Neural cell (in vitro differentiated cells): Measurements from ENCODE around the gene SV2A. TPM values are rescaled to one million over a fixed set of nuclear protein-coding genes. Genes with fewer than 3 reads are reported as not detected.
"Not testable (repeated sequence)": the region's sequence is repeated elsewhere in the genome, so short reads cannot be mapped to it uniquely, and the experiment has no call there.

Experiments
- H2AFZ ChIP-seq: fragments of 200-600, 300-800 bp; sonication (generic), shearing (Covaris generic); 2 replicates; pipeline ENCODE4 v1.6.0; 2014; ENCODE audit warnings: low read depth, mild to moderate bottlenecking, antibody characterized with exemption, low read length, moderate library complexity
- H3F3A ChIP-seq: fragments of 200-600 bp; shearing (Covaris generic); 2 replicates; pipeline ENCODE4 v1.6.1; 2016; ENCODE audit warnings: mild to moderate bottlenecking, moderate library complexity, mixed read lengths, antibody characterized with exemption, low read length; ENCODE audit not compliant: insufficient read depth, poor library complexity, severe bottlenecking
- H3K27ac ChIP-seq: fragments of 200-600, 300-800 bp; sonication (generic), shearing (Covaris generic); 2 replicates; pipeline ENCODE4 v1.5.1; 2014; ENCODE audit warnings: mild to moderate bottlenecking, low read length, moderate library complexity
- H3K27me3 ChIP-seq: fragments of 300-800, 200-600 bp; sonication (generic), shearing (Covaris generic); 2 replicates; pipeline ENCODE4 v1.6.0; 2014; ENCODE audit warnings: mild to moderate bottlenecking, low read depth, low read length, moderate library complexity; ENCODE audit not compliant: insufficient read depth
- H3K36me3 ChIP-seq: fragments of 300-800, 200-600 bp; sonication (generic), shearing (Covaris generic); 2 replicates; pipeline ENCODE4 v1.5.1; 2014; ENCODE audit warnings: mild to moderate bottlenecking, antibody characterized with exemption, low read length, moderate library complexity; ENCODE audit not compliant: insufficient read depth
- H3K4me2 ChIP-seq: fragments of 300-800, 200-600 bp; sonication (generic), shearing (Covaris generic); 2 replicates; pipeline ENCODE4 v1.6.0; 2014; ENCODE audit warnings: mild to moderate bottlenecking, low read length
- H3K4me3 ChIP-seq: fragments of 300-800, 200-600 bp; sonication (generic), shearing (Covaris generic); 2 replicates; pipeline ENCODE4 v1.5.1; 2014; ENCODE audit warnings: mild to moderate bottlenecking, low read length, moderate library complexity
- H3K79me2 ChIP-seq: fragments of 200-600 bp; shearing (Covaris generic); replicated peaks from 2 replicates; pipeline ENCODE4 v1.6.0; 2014; ENCODE audit warnings: mild to moderate bottlenecking, low read length, moderate library complexity; ENCODE audit not compliant: insufficient read depth
- H3K9ac ChIP-seq: fragments of 300-800, 200-600 bp; sonication (generic), shearing (Covaris generic); 2 replicates; pipeline ENCODE4 v1.6.1; 2016; ENCODE audit warnings: mild to moderate bottlenecking, low read length, mixed read lengths
- H3K9me2 ChIP-seq: fragments of 200-600 bp; shearing (Covaris generic); 2 replicates; pipeline ENCODE4 v1.6.1; 2016; ENCODE audit warnings: mild to moderate bottlenecking, low read length, mixed read lengths; ENCODE audit not compliant: insufficient read depth
- H3K9me3 ChIP-seq: fragments of 200-600, 300-800 bp; sonication (generic), shearing (Covaris generic); 2 replicates; pipeline ENCODE4 v1.6.1; 2016; ENCODE audit warnings: mild to moderate bottlenecking, mixed run types, low read length, moderate library complexity, mixed read lengths
- H4K20me1 ChIP-seq: fragments of 200-600 bp; shearing (Covaris generic); 2 replicates; pipeline ENCODE4 v1.6.1; 2016; ENCODE audit warnings: mild to moderate bottlenecking, mixed run types; ENCODE audit not compliant: insufficient read depth
- CTCF ChIP-seq: fragments of 450-650 bp; IDR thresholded peaks from 2 replicates; pipeline ENCODE4 v1.5.1; 2014; ENCODE audit warnings: antibody characterized with exemption, mild to moderate bottlenecking, moderate library complexity; ENCODE audit not compliant: poor library complexity, severe bottlenecking
- EP300 ChIP-seq: fragments of 450-650 bp; conservative IDR thresholded peaks from 2 replicates; pipeline ENCODE4 v1.6.1; 2014; ENCODE audit warnings: antibody characterized with exemption, mild to moderate bottlenecking, moderate library complexity; ENCODE audit not compliant: poor library complexity, severe bottlenecking
- EZH2 ChIP-seq: fragments of 200-600, 300-800 bp; shearing (Covaris generic), sonication (generic); IDR thresholded peaks from 2 replicates; pipeline ENCODE4 v1.6.1; 2014; ENCODE audit warnings: antibody characterized with exemption, low read length, borderline replicate concordance, mild to moderate bottlenecking; ENCODE audit not compliant: insufficient read depth, poor library complexity, severe bottlenecking
- MXI1 ChIP-seq: fragments of 450-650 bp; conservative IDR thresholded peaks from 2 replicates; pipeline ENCODE4 v1.6.1; 2014; ENCODE audit warnings: antibody characterized with exemption, mild to moderate bottlenecking; ENCODE audit not compliant: poor library complexity, severe bottlenecking
- POLR2AphosphoS5 ChIP-seq: IDR thresholded peaks from 2 replicates; pipeline ENCODE4 v1.6.1; 2012
- RAD21 ChIP-seq: fragments of 450-650 bp; conservative IDR thresholded peaks from 2 replicates; pipeline ENCODE4 v1.6.1; 2014; ENCODE audit warnings: antibody characterized with exemption, mild to moderate bottlenecking, moderate library complexity
- SMC3 ChIP-seq: fragments of 450-650 bp; conservative IDR thresholded peaks from 2 replicates; pipeline ENCODE4 v1.6.1; 2014; ENCODE audit warnings: antibody characterized with exemption, mild to moderate bottlenecking, moderate library complexity; ENCODE audit not compliant: poor library complexity
- TAF1 ChIP-seq: IDR thresholded peaks from 2 replicates; pipeline ENCODE4 v1.6.1; 2012; ENCODE audit warnings: low read depth
- polyA plus RNA-seq: library from polyadenylated mRNA; depleted of rRNA; stranded (reverse); fragments of >200 nt; gene quantifications from 2 replicates; pipeline ENCODE4 v1.2.3, GENCODE V29; 2014
- TF ChIP-seq, protein P1 (sequence below): IDR thresholded peaks from 2 replicates; pipeline ENCODE4 v1.6.1; 2012; ENCODE audit warnings: borderline replicate concordance

The SV2A gene
- polyA plus RNA-seq, 1 donor from 2014 or later: 78.1 TPM

DNA sequence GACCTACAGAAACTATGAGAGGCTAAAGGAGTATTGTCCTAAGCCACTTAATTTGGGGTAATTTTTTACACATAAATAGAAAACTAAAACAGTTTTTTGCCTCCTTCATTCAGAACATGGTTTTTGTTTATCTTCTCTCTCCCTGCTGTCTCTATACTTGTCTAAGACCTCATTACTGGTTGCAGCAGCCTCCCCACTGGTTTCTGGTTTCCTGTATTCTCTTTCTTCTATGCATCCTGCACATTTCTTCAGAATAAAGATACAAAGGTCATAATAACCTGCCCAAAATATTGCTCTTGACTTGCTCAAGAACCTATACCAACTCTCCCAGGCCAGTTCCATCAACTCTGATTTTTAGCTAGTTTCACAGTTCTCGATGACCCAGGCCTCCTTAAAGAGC is 38.1 kb downstream of the SV2A start:
- no peaks in the 10 kb centered on the region for H3K36me3 ChIP-seq
- H3K4me2 ChIP-seq: no peak overlapping the region
- H4K20me1 ChIP-seq: no peaks in the 10 kb centered on the region
- no peak overlapping the region for H3K9ac ChIP-seq
- H3K27me3 ChIP-seq: no peaks in the 10 kb centered on the region
- peaks cover 37% of the 10 kb centered on the region for H3K79me2 ChIP-seq
- no peak overlapping the region for H3K4me3 ChIP-seq
- no peaks in the 10 kb centered on the region for H3K9me2 ChIP-seq
- H3F3A ChIP-seq: no peaks in the 10 kb centered on the region
- no peaks in the 10 kb centered on the region for H3K9me3 ChIP-seq
- H3K27ac ChIP-seq: no peak overlapping the region
- no peak overlapping the region for H2AFZ ChIP-seq
- no peak for TF ChIP-seq TAF1
- TF ChIP-seq, protein P1, sequence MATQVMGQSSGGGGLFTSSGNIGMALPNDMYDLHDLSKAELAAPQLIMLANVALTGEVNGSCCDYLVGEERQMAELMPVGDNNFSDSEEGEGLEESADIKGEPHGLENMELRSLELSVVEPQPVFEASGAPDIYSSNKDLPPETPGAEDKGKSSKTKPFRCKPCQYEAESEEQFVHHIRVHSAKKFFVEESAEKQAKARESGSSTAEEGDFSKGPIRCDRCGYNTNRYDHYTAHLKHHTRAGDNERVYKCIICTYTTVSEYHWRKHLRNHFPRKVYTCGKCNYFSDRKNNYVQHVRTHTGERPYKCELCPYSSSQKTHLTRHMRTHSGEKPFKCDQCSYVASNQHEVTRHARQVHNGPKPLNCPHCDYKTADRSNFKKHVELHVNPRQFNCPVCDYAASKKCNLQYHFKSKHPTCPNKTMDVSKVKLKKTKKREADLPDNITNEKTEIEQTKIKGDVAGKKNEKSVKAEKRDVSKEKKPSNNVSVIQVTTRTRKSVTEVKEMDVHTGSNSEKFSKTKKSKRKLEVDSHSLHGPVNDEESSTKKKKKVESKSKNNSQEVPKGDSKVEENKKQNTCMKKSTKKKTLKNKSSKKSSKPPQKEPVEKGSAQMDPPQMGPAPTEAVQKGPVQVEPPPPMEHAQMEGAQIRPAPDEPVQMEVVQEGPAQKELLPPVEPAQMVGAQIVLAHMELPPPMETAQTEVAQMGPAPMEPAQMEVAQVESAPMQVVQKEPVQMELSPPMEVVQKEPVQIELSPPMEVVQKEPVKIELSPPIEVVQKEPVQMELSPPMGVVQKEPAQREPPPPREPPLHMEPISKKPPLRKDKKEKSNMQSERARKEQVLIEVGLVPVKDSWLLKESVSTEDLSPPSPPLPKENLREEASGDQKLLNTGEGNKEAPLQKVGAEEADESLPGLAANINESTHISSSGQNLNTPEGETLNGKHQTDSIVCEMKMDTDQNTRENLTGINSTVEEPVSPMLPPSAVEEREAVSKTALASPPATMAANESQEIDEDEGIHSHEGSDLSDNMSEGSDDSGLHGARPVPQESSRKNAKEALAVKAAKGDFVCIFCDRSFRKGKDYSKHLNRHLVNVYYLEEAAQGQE: no peak
- TF ChIP-seq POLR2AphosphoS5: no peak
- TF ChIP-seq EP300: no peak
- TF ChIP-seq SMC3: no peak
- no peak for TF ChIP-seq EZH2
- no peak for TF ChIP-seq CTCF
- no peak for TF ChIP-seq MXI1
- TF ChIP-seq RAD21: no peak

GRCh38 chr1:149877211-149877946 is 40.3 kb downstream of the SV2A start:
- Histone ChIP-seq H4K20me1 (no peaks in the 10 kb centered on the region), H3K36me3 (no peaks in the 10 kb centered on the region), H3K9me2 (no peaks in the 10 kb centered on the region), H3K4me3 (no peak overlapping the region), H3K27ac (no peak overlapping the region), H3K9me3 (no peaks in the 10 kb centered on the region), H3K79me2 (peaks cover 15% of the 10 kb centered on the region), H3F3A (no peaks in the 10 kb centered on the region), H3K9ac (no peak overlapping the region), H3K4me2 (no peak overlapping the region), H2AFZ (no peak overlapping the region), H3K27me3 (no peaks in the 10 kb centered on the region)
- TF ChIP-seq CTCF (no peak), POLR2AphosphoS5 (no peak), EP300 (no peak), EZH2 (no peak), MXI1 (no peak), SMC3 (no peak), TAF1 (no peak), RAD21 (no peak)
- TF ChIP-seq, protein P1: no peak

GRCh38 chr1:149873060-149873459 is 44.6 kb downstream of the SV2A start:
- not testable (repeated sequence) for H3K27me3 ChIP-seq, H3K9me2 ChIP-seq, H3K9me3 ChIP-seq, H3K79me2 ChIP-seq, H3K36me3 ChIP-seq, H3K4me2 ChIP-seq, H2AFZ ChIP-seq, H3K4me3 ChIP-seq, H4K20me1 ChIP-seq, H3F3A ChIP-seq, H3K27ac ChIP-seq, H3K9ac ChIP-seq
